ENCODE measurements around the gene ANGEL2. TPM values are rescaled to one million over a fixed set of nuclear protein-coding genes. Genes with fewer than 3 reads are reported as not detected.

ANGEL2 gene
- total RNA-seq, 1 experiment from 2014 or later, result 27.0 TPM

- ChIA-PET POLR2A (ENCODE audit: unreplicated experiment) (no interaction called here), CTCF (no interaction called here)
- Histone ChIP-seq H3K79me2 (ENCODE audit: low read length) (no peaks in the 10 kb centered on the region), H3K9me3 (ENCODE audit: low read length) (no peaks in the 10 kb centered on the region), H3K4me2 (ENCODE audit: low read length) (no peak overlapping the region), H4K20me1 (ENCODE audit: low read length) (no peaks in the 10 kb centered on the region), H3K27me3 (ENCODE audit: low read length) (no peaks in the 10 kb centered on the region), H3F3A (ENCODE audit: low read length, unreplicated experiment) (no peaks in the 10 kb centered on the region), H3K9me2 (replicated peaks; ENCODE audit: low read length) (no peaks in the 10 kb centered on the region), H2AFZ (ENCODE audit: low read length) (no peak overlapping the region), H3K4me3 (ENCODE audit: low read length) (no peak overlapping the region), H3K9ac (ENCODE audit: low read length) (no peak overlapping the region), H3K4me1 (ENCODE audit: insufficient read depth, low read length) (peaks cover 13% of the 10 kb centered on the region), H3K27ac (ENCODE audit: low read length) (no peak overlapping the region), H3K36me3 (ENCODE audit: low read depth, low read length) (no peaks in the 10 kb centered on the region)
- DNase-seq (no peak), ATAC-seq (no peak)
- TF ChIP-seq EZH2 (IDR thresholded peaks at IDR 0.05; ENCODE audit: low read length, unreplicated experiment) (no peak), EZH2phosphoT487 (IDR thresholded peaks at IDR 0.05; ENCODE audit: borderline replicate concordance, low read length) (no peak)
- TF ChIP-seq, protein P1, sequence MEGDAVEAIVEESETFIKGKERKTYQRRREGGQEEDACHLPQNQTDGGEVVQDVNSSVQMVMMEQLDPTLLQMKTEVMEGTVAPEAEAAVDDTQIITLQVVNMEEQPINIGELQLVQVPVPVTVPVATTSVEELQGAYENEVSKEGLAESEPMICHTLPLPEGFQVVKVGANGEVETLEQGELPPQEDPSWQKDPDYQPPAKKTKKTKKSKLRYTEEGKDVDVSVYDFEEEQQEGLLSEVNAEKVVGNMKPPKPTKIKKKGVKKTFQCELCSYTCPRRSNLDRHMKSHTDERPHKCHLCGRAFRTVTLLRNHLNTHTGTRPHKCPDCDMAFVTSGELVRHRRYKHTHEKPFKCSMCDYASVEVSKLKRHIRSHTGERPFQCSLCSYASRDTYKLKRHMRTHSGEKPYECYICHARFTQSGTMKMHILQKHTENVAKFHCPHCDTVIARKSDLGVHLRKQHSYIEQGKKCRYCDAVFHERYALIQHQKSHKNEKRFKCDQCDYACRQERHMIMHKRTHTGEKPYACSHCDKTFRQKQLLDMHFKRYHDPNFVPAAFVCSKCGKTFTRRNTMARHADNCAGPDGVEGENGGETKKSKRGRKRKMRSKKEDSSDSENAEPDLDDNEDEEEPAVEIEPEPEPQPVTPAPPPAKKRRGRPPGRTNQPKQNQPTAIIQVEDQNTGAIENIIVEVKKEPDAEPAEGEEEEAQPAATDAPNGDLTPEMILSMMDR (conservative IDR thresholded peaks at IDR 0.05; ENCODE audit: low read depth, low read length), result no peak
- no TSS peak for BruUV-seq (replicated peaks)
- intact Hi-C loops (cut with micrococcal nuclease), result loop anchor here (5.0 kb wide), 1 partner anchor 96 kb away; the partner anchor contains the start of gene FLVCR1
Observed at GRCh38 chr1:212953321-212953720, 62.3 kb downstream of the ANGEL2 start.

DNA sequence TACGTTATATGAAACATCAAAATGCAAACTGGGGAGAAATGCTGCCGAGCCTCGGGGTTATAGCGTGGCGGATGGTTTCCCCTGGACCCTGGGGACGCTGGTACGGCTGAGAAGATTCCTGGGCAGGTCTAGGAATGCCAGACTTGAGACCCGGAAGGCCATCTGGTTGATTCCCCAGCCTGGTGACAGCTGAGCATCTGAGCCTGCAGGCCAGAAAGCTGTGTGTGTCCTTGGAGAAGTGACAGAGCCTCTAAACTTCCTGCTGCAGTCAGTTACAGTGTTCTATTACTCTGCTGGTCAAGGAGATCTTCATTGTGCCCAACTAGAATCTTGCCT, 63.1 kb downstream of the ANGEL2 start:
- POLR2A ChIA-PET (ENCODE audit: unreplicated experiment), result no interaction called here
- Histone ChIP-seq H3K27me3 (ENCODE audit: low read length) (no peaks in the 10 kb centered on the region), H3K36me3 (ENCODE audit: low read depth, low read length) (no peaks in the 10 kb centered on the region), H2AFZ (ENCODE audit: low read length) (no peak overlapping the region), H3F3A (ENCODE audit: low read length, unreplicated experiment) (no peaks in the 10 kb centered on the region), H3K4me2 (ENCODE audit: low read length) (no peak overlapping the region), H3K9me3 (ENCODE audit: low read length) (no peaks in the 10 kb centered on the region), H3K9me2 (replicated peaks; ENCODE audit: low read length) (no peaks in the 10 kb centered on the region), H3K27ac (ENCODE audit: low read length) (no peak overlapping the region), H3K4me1 (ENCODE audit: insufficient read depth, low read length) (peaks cover 13% of the 10 kb centered on the region), H3K9ac (ENCODE audit: low read length) (no peak overlapping the region), H4K20me1 (ENCODE audit: low read length) (no peaks in the 10 kb centered on the region), H3K79me2 (ENCODE audit: low read length) (no peaks in the 10 kb centered on the region), H3K4me3 (ENCODE audit: low read length) (no peak overlapping the region)
- CTCF ChIA-PET, result no interaction called here
- TF ChIP-seq EZH2 (IDR thresholded peaks at IDR 0.05; ENCODE audit: low read length, unreplicated experiment) (no peak), EZH2phosphoT487 (IDR thresholded peaks at IDR 0.05; ENCODE audit: borderline replicate concordance, low read length) (no peak)
- TF ChIP-seq, protein P1 (conservative IDR thresholded peaks at IDR 0.05; ENCODE audit: low read depth, low read length), result no peak
- DNase-seq (no peak), ATAC-seq (no peak)
- no TSS peak for BruUV-seq (replicated peaks)
- intact Hi-C loops (cut with micrococcal nuclease), result loop anchor here (5.0 kb wide), 1 partner anchor 95 kb away; the partner anchor contains the start of gene FLVCR1

- H3K4me2 ChIP-seq (ENCODE audit: low read length), result peak overlapping the region; percentile 98; the same call in 1 of the 2 replicates
- CTCF ChIA-PET, result interaction anchor here (0.6 kb wide), 1 partner anchor 160 kb away, joined by 6 read pairs; no protein-coding TSS in a partner anchor
- H3K4me3 ChIP-seq (ENCODE audit: low read length), result peak overlapping the region; percentile 71; the same call in 1 of the 2 replicates
- H3K9me2 ChIP-seq (replicated peaks; ENCODE audit: low read length), result no peaks in the 10 kb centered on the region
- H3K4me1 ChIP-seq (ENCODE audit: insufficient read depth, low read length), result peaks cover 13% of the 10 kb centered on the region
- peak overlapping the region; percentile 61; the same call in 1 of the 2 replicates for H2AFZ ChIP-seq (ENCODE audit: low read length)
- H3K27me3 ChIP-seq (ENCODE audit: low read length), result no peaks in the 10 kb centered on the region
- H3K9me3 ChIP-seq (ENCODE audit: low read length), result no peaks in the 10 kb centered on the region
- no peaks in the 10 kb centered on the region for H3K36me3 ChIP-seq (ENCODE audit: low read depth, low read length)
- no peak overlapping the region for H3K27ac ChIP-seq (ENCODE audit: low read length)
- H3F3A ChIP-seq (ENCODE audit: low read length, unreplicated experiment), result no peaks in the 10 kb centered on the region
- TF ChIP-seq EZH2phosphoT487 (IDR thresholded peaks at IDR 0.05; ENCODE audit: borderline replicate concordance, low read length), result no peak
- TF ChIP-seq EZH2 (IDR thresholded peaks at IDR 0.05; ENCODE audit: low read length, unreplicated experiment), result no peak
- TF ChIP-seq, protein P1 (conservative IDR thresholded peaks at IDR 0.05; ENCODE audit: low read depth, low read length), result no peak
- H4K20me1 ChIP-seq (ENCODE audit: low read length), result no peaks in the 10 kb centered on the region
- intact Hi-C loops (cut with micrococcal nuclease), result loop anchor here (5.0 kb wide), 1 partner anchor 95 kb away; the partner anchor contains the start of gene FLVCR1
- no peak overlapping the region for H3K9ac ChIP-seq (ENCODE audit: low read length)
- BruUV-seq (replicated peaks), result no TSS peak
- no peaks in the 10 kb centered on the region for H3K79me2 ChIP-seq (ENCODE audit: low read length)
- ATAC-seq, result no peak
- POLR2A ChIA-PET (ENCODE audit: unreplicated experiment), result no interaction called here
- DNase-seq, result no peak
Observed at GRCh38 chr1:212951947-212952640, 63.6 kb downstream of the ANGEL2 start.
